Suprapubic skin (tissue), 4 donors: ENCODE results near the gene DPP10.

ENCODE experiments used
- CTCF ChIP-seq, 2 donors: fragments of 200-600 bp in 1 of 2; fragments of 450-650 bp in 1 of 2; sonication (generic) in 1 of 2; IDR thresholded peaks; one replicate each; pipeline ENCODE4 v1.5.1; 2016 to 2019; ENCODE audit warnings: antibody characterized with exemption in 2 of 2, mild to moderate bottlenecking in 1 of 2, moderate library complexity in 1 of 2
- EP300 ChIP-seq: sonication (generic); formaldehyde crosslinking; IDR thresholded peaks from one replicate; pipeline ENCODE4 v1.6.1; 2017; ENCODE audit warnings: antibody characterized with exemption
- POLR2A ChIP-seq, 2 donors: fragments of 450-650 bp; IDR thresholded peaks; one replicate each; pipeline ENCODE4 v1.6.1; 2017; ENCODE audit warnings: antibody characterized with exemption in 2 of 2, mild to moderate bottlenecking in 2 of 2, moderate library complexity in 2 of 2
- POLR2AphosphoS5 ChIP-seq, 3 donors: sonication (generic); formaldehyde crosslinking; IDR thresholded peaks; one replicate each; pipeline ENCODE4 v1.6.1; 2017; ENCODE audit warnings: antibody characterized with exemption in 3 of 3

GRCh38 chr2:114546531-114546930 is 104.1 kb downstream of the DPP10 start:
- TF ChIP-seq EP300 (no peak), CTCF (IDR thresholded peaks at IDR 0.05) (no peak), POLR2A (IDR thresholded peaks at IDR 0.05) (no peak), POLR2AphosphoS5 (IDR thresholded peaks at IDR 0.05) (no peak)
